ENCODE data around the gene NTM. TPM values are rescaled to one million over a fixed set of nuclear protein-coding genes. Genes with fewer than 3 reads are reported as not detected.

Gene NTM
- total and polyA plus RNA-seq, 2 donors (not counting 3 experiments of a cell fraction or from before 2014, with no cell fraction given), result 1.00 to 1.1 TPM

DNA sequence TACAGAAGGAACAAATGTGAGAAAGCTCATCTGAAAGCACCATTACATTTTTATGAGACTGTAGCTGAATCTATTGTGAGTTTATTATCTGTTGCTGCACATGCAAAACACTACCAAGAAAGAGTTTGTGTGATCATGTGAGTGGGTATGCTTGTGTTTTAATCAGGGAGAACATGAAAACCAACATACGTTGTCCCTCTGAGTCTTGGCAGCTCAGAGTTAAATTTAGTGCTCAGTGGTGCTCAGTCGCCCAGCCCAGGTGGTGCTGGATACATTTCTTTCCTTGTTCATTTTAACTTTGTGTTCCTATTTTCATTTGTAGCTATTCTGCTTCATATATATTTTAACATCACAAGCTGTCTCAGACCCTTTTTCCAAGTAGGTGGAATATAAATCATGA lies 500.6 kb downstream of the NTM start:
- Histone ChIP-seq H3K9me3 (replicated peaks; ENCODE audit: control insufficient read depth, insufficient read depth, low read length) (no peaks in the 10 kb centered on the region), H3K4me3 (replicated peaks in 1 of 3; ENCODE audit: insufficient read depth in 1 of 3, low read depth in 1 of 3, low read length in 3 of 3) (no peak overlapping the region), H3K4me2 (ENCODE audit: insufficient read depth, low read length) (no peak overlapping the region), H3K79me2 (ENCODE audit: control insufficient read depth, insufficient read depth, low read length) (no peaks in the 10 kb centered on the region), H3K36me3 (ENCODE audit: control insufficient read depth in 2 of 2, extremely low read depth in 1 of 2, insufficient read depth in 2 of 2, low read length in 2 of 2) (no peaks in the 10 kb centered on the region), H3K4me1 (ENCODE audit: control insufficient read depth, extremely low read depth, insufficient read depth, low read length) (peaks cover 18% of the 10 kb centered on the region), H2AFZ (ENCODE audit: low read depth, low read length) (no peak overlapping the region), H3K27ac (ENCODE audit: insufficient read depth, low read depth, low read length) (no peak overlapping the region), H3K9me1 (replicated peaks; ENCODE audit: control insufficient read depth, extremely low read depth, insufficient read depth, low read length) (no peaks in the 10 kb centered on the region), H4K20me1 (replicated peaks; ENCODE audit: control insufficient read depth, extremely low read depth, insufficient read depth, low read length) (no peaks in the 10 kb centered on the region), H3K9ac (replicated peaks; ENCODE audit: extremely low read depth, insufficient read depth, low read length) (no peak overlapping the region), H3K27me3 (ENCODE audit: control insufficient read depth in 2 of 2, insufficient read depth in 2 of 2, low read length in 2 of 2) (no peaks in the 10 kb centered on the region)
- no TSS peak for BruUV-seq (replicated peaks)
- DNase-seq (ENCODE audit: low read depth, low spot score) (no peak), FAIRE-seq (no peak)
- ChIA-PET CTCF (interaction anchor here (5.1 to 10.0 kb wide), 5 partner anchors 19 to 256 kb away, joined by 61 to 323 read pairs (median 227); no protein-coding TSS in a partner anchor), POLR2A (no interaction called here)
- TF ChIP-seq, protein P1, sequence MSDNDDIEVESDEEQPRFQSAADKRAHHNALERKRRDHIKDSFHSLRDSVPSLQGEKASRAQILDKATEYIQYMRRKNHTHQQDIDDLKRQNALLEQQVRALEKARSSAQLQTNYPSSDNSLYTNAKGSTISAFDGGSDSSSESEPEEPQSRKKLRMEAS (IDR thresholded peaks at IDR 0.05; ENCODE audit: insufficient read depth, insufficient read length), result no peak
- TF ChIP-seq MYC (IDR thresholded peaks at IDR 0.05; ENCODE audit: low read depth, low read length) (no peak), GATA2 (IDR thresholded peaks at IDR 0.05; ENCODE audit: insufficient read depth, insufficient read length, low read depth, low read length) (no peak), EZH2 (IDR thresholded peaks at IDR 0.05; ENCODE audit: borderline replicate concordance, low read depth, low read length, severe bottlenecking) (no peak), FOS (IDR thresholded peaks at IDR 0.05; ENCODE audit: borderline replicate concordance, insufficient read depth, low read length) (no peak), POLR2A (IDR thresholded peaks at IDR 0.05; ENCODE audit: low read depth, low read length) (no peak), POLR2AphosphoS5 (IDR thresholded peaks at IDR 0.05; ENCODE audit: insufficient read depth, low read depth, low read length) (no peak), JUN (IDR thresholded peaks at IDR 0.05; ENCODE audit: borderline replicate concordance, insufficient read depth, insufficient read length, low read depth) (no peak)
- TF ChIP-seq, protein P2, sequence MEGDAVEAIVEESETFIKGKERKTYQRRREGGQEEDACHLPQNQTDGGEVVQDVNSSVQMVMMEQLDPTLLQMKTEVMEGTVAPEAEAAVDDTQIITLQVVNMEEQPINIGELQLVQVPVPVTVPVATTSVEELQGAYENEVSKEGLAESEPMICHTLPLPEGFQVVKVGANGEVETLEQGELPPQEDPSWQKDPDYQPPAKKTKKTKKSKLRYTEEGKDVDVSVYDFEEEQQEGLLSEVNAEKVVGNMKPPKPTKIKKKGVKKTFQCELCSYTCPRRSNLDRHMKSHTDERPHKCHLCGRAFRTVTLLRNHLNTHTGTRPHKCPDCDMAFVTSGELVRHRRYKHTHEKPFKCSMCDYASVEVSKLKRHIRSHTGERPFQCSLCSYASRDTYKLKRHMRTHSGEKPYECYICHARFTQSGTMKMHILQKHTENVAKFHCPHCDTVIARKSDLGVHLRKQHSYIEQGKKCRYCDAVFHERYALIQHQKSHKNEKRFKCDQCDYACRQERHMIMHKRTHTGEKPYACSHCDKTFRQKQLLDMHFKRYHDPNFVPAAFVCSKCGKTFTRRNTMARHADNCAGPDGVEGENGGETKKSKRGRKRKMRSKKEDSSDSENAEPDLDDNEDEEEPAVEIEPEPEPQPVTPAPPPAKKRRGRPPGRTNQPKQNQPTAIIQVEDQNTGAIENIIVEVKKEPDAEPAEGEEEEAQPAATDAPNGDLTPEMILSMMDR (IDR thresholded peaks at IDR 0.05; ENCODE audit: extremely low read depth in 1 of 2, insufficient read depth in 1 of 2, low read depth in 1 of 2, low read length in 2 of 2), result no peak
- dilution Hi-C loops (cut with MboI; ENCODE audit: extremely low pct_ligation_motif_present, low sequenced_read_pairs) (no loop called here), intact Hi-C loops (cut with micrococcal nuclease) (no loop called here)

Measured in endothelial cell of umbilical vein (primary cell).